HEK293T (cell line): ENCODE data around the gene FAM229B.
"Not testable (repeated sequence)": the region's sequence is repeated elsewhere in the genome, so short reads cannot be mapped to it uniquely, and the experiment has no call there.

Source experiments
- CTCF ChIA-PET: fragments of 350-600 bp; formaldehyde crosslinking; extraction: SDS; loops from one replicate; lab custom pipeline; 2021; ENCODE audit warnings: antibody characterized with exemption, inconsistent platforms; lab: Yijun Ruan, JAX
- POLR2A ChIA-PET: fragments of 350-600 bp; formaldehyde crosslinking; extraction: SDS; loops from one replicate; lab custom pipeline; 2020; ENCODE audit warnings: antibody characterized with exemption, inconsistent platforms; lab: Yijun Ruan, JAX
- DNase-seq: peaks from one replicate; pipeline ENCODE4 v3.0.0; 2012; ENCODE audit warnings: mixed read lengths; ENCODE audit errors: extremely low spot score
- ARNT ChIP-seq: fragments of 450-650 bp; IDR thresholded peaks from 2 replicates; pipeline ENCODE4 v1.6.1; 2017; ENCODE audit warnings: mild to moderate bottlenecking
- BHLHE40 ChIP-seq: fragments of 450-650 bp; IDR thresholded peaks from 2 replicates; pipeline ENCODE4 v1.6.1; 2016; ENCODE audit warnings: mild to moderate bottlenecking, moderate library complexity, borderline replicate concordance
- CTBP1 ChIP-seq: fragments of 450-650 bp; IDR thresholded peaks from 2 replicates; pipeline ENCODE4 v1.6.1; 2016; ENCODE audit warnings: borderline replicate concordance
- ELF4 ChIP-seq: fragments of 450-650 bp; IDR thresholded peaks from 2 replicates; pipeline ENCODE4 v1.6.1; 2017; ENCODE audit warnings: antibody characterized with exemption
- FOXA1 ChIP-seq: fragments of 450-650 bp; IDR thresholded peaks from 2 replicates; pipeline ENCODE4 v1.6.1; 2016; ENCODE audit warnings: mild to moderate bottlenecking
- FOXK2 ChIP-seq: fragments of 450-650 bp; IDR thresholded peaks from 2 replicates; pipeline ENCODE4 v1.6.1; 2016; ENCODE audit warnings: mild to moderate bottlenecking
- FOXM1 ChIP-seq: fragments of 450-650 bp; IDR thresholded peaks from 2 replicates; pipeline ENCODE4 v1.6.1; 2017; ENCODE audit warnings: mild to moderate bottlenecking, borderline replicate concordance
- HDGF ChIP-seq: fragments of 450-650 bp; IDR thresholded peaks from 2 replicates; pipeline ENCODE4 v1.6.1; 2017; ENCODE audit warnings: antibody characterized with exemption, borderline replicate concordance
- L3MBTL2 ChIP-seq: fragments of 450-650 bp; conservative IDR thresholded peaks from 2 replicates; pipeline ENCODE4 v1.6.1; 2016; ENCODE audit warnings: mild to moderate bottlenecking
- LEF1 ChIP-seq: fragments of 450-650 bp; IDR thresholded peaks from 2 replicates; pipeline ENCODE4 v1.6.1; 2017; ENCODE audit warnings: mild to moderate bottlenecking, borderline replicate concordance
- NFRKB ChIP-seq: fragments of 450-650 bp; IDR thresholded peaks from 2 replicates; pipeline ENCODE4 v1.6.1; 2016; ENCODE audit warnings: mild to moderate bottlenecking, moderate library complexity
- PKNOX1 ChIP-seq: fragments of 450-650 bp; IDR thresholded peaks from 2 replicates; pipeline ENCODE4 v1.6.1; 2016
- SP1 ChIP-seq: fragments of 450-650 bp; IDR thresholded peaks from 2 replicates; pipeline ENCODE4 v1.6.1; 2017
- SUZ12 ChIP-seq: fragments of 450-650 bp; IDR thresholded peaks from 2 replicates; pipeline ENCODE4 v1.6.1; 2016; ENCODE audit warnings: mild to moderate bottlenecking
- TARDBP ChIP-seq: fragments of 450-650 bp; IDR thresholded peaks from 2 replicates; pipeline ENCODE4 v1.6.1; 2016
- ZNF384 ChIP-seq: fragments of 450-650 bp; IDR thresholded peaks from 2 replicates; pipeline ENCODE4 v1.6.1; 2016

FAM229B gene

GRCh38 chr6:112086744-112087135 lies 651 bp upstream of the FAM229B start:
- peak; percentile 27 for DNase-seq
- POLR2A ChIA-PET, result interaction anchor here (0.7 to 2.2 kb wide), 21 partner anchors 9 to 1104 kb away, joined by 3 to 18 read pairs (median 5); partner anchors contain the start of gene RPF2
- TF ChIP-seq BHLHE40, result no peak
- TF ChIP-seq TARDBP, result no peak
- no peak for TF ChIP-seq ELF4
- TF ChIP-seq NFRKB, result no peak
- TF ChIP-seq HDGF, result no peak
- TF ChIP-seq FOXM1, result no peak
- TF ChIP-seq FOXK2, result no peak
- no peak; the same call in 1 of the 2 replicates for TF ChIP-seq CTBP1
- TF ChIP-seq SUZ12, result no peak
- no peak for TF ChIP-seq ZNF384
- no peak for TF ChIP-seq L3MBTL2
- TF ChIP-seq SP1, result no peak
- no peak for TF ChIP-seq PKNOX1
- no peak for TF ChIP-seq FOXA1
- no peak for TF ChIP-seq ARNT
- no peak for TF ChIP-seq LEF1
- CTCF ChIA-PET, result interaction anchor here (0.8 to 1.3 kb wide), 6 partner anchors 26 to 184 kb away, joined by 3 to 5 read pairs (median 4); no protein-coding TSS in a partner anchor

- POLR2A ChIA-PET, result interaction anchor here (0.6 to 2.2 kb wide), 24 partner anchors 9 to 85 kb away, joined by 3 to 18 read pairs (median 4); no protein-coding TSS in a partner anchor
- no peak for DNase-seq
- CTCF ChIA-PET, result interaction anchor here (0.8 to 1.3 kb wide), 4 partner anchors 37 to 183 kb away, joined by 3 to 5 read pairs (median 4); no protein-coding TSS in a partner anchor
- no peak for TF ChIP-seq L3MBTL2
- TF ChIP-seq ZNF384, result no peak
- TF ChIP-seq SUZ12, result no peak
- TF ChIP-seq SP1, result no peak
- no peak for TF ChIP-seq HDGF
These were observed 525 bp downstream of the FAM229B start for GRCh38 chr6:112087916-112088315.

GRCh38 chr6:112096901-112097300 lies 9.5 kb downstream of the FAM229B start:
- ChIA-PET CTCF (no interaction called here), POLR2A (interaction anchor here (1.8 kb wide), 1 partner anchor 10 kb away, joined by 8 read pairs; the partner anchor contains the start of genes FAM229B and TUBE1)
- no peak for DNase-seq
- no peak for TF ChIP-seq FOXM1
- no peak for TF ChIP-seq LEF1
- no peak for TF ChIP-seq FOXK2
- no peak for TF ChIP-seq PKNOX1
- no peak for TF ChIP-seq L3MBTL2
- TF ChIP-seq CTBP1, result no peak
- no peak for TF ChIP-seq ELF4
- no peak for TF ChIP-seq ARNT
- TF ChIP-seq HDGF, result no peak
- TF ChIP-seq NFRKB, result no peak
- TF ChIP-seq SUZ12, result no peak
- TF ChIP-seq SP1, result no peak
- TF ChIP-seq FOXA1, result no peak
- no peak for TF ChIP-seq ZNF384
- TF ChIP-seq BHLHE40, result no peak
- no peak for TF ChIP-seq TARDBP

GRCh38 chr6:112100561-112100960 lies 13.2 kb downstream of the FAM229B start:
- DNase-seq, result no peak
- TF ChIP-seq SUZ12 (no peak), FOXK2 (no peak), HDGF (no peak), L3MBTL2 (no peak), ARNT (no peak), CTBP1 (no peak), FOXM1 (no peak), SP1 (no peak)
- POLR2A ChIA-PET, result interaction anchor here (1.5 kb wide), 1 partner anchor 13 kb away, joined by 6 read pairs; the partner anchor contains the start of genes FAM229B and TUBE1
- CTCF ChIA-PET, result no interaction called here

GRCh38 chr6:112106026-112106425 lies 18.6 kb downstream of the FAM229B start:
- CTCF ChIA-PET, POLR2A ChIA-PET, DNase-seq: not testable (repeated sequence)

GRCh38 chr6:112106562-112106961 lies 19.2 kb downstream of the FAM229B start:
- ChIA-PET CTCF (no interaction called here), POLR2A (no interaction called here)
- TF ChIP-seq SP1 (no peak), BHLHE40 (no peak), FOXM1 (no peak), HDGF (no peak), FOXK2 (no peak), SUZ12 (no peak), ARNT (no peak), CTBP1 (no peak), PKNOX1 (no peak), LEF1 (no peak), ELF4 (no peak), NFRKB (no peak), TARDBP (no peak), ZNF384 (no peak), L3MBTL2 (no peak), FOXA1 (no peak)
- DNase-seq, result no peak
